HG03575 (cell line): Measurements from ENCODE around the gene AGAP1.

Source experiments
- ATAC-seq: cut with Tn5 transposase; IDR thresholded peaks from one replicate; pipeline ENCODE4 v1.9.1; 2021; ENCODE audit not compliant: unreplicated experiment, insufficient number of reproducible peaks, low FRiP score; ENCODE audit errors: extremely low read depth

The AGAP1 gene

DNA sequence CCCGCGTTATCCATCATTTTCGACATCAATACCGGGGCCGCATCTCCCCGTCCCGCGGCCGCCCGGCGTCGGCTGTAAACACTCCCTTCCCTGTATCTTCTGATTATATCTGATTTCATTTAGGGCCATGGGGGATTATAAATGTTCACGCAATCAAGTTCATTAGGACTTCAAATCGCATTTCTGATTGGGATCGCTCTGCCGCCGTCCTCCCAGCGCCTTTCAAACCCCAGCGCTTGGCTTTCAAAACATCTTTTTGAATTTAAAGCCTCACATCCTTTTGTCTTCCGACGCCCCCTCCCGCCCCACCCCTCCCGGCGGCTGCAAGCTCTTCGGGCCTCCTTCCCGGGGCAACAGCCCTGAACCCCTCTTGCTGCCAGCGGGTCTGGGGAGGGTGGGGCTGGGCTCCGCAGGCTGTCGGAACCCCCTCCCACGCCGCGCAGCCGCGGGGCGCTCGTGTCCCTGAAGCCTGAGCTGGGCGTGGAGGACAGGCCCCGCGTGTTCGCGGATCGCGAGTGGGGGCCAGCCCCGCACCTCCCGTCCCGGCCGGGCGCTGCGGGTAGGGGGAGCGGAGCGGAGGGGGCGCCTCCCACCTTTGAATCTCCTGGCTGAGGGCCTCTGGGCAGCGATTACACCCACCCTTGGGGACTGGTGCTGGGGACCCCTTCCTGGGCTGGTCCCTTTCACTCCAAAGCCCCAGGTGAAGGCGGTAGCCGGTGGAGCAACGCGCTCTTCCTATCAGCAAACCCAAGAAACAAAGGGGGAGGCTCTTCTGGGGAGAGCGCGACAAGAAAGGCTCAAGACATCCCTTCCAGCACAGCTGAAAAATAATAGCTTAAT, 685.6 kb downstream of the AGAP1 start:
- no peak for ATAC-seq

DNA sequence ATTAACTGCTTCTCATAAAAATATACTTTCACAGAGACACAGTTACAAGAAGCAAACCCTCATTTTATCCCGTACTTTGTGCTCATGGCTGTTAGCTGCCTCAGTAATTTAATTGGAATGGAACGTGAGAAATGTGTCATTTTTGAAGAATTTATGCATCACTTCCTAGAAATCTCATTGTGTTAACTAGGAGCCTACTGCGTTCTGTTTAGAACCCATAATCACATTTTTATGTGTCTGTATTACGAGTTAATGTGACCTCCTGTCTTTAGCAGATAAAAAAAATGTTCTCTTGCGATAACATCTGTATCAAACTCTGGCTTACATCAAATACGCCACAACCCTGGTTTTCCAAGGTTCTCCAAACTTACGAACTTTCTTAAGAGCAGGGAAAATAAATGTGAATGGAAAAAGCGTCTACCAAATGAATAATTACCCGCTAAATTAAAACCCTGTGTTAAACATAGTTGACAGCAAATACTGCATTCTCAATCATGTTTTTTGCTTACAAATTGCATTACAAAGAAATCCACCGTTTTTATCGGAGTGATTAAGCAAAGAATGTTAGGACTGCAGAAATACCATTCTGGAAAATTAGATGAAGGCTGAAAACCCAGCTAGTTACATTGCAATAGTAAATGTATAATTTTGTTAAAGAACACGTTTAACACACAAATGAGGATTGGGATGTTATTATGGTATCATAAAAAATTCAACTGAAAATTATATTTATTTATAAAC, 686.4 kb downstream of the AGAP1 start:
- ATAC-seq, result no peak

DNA sequence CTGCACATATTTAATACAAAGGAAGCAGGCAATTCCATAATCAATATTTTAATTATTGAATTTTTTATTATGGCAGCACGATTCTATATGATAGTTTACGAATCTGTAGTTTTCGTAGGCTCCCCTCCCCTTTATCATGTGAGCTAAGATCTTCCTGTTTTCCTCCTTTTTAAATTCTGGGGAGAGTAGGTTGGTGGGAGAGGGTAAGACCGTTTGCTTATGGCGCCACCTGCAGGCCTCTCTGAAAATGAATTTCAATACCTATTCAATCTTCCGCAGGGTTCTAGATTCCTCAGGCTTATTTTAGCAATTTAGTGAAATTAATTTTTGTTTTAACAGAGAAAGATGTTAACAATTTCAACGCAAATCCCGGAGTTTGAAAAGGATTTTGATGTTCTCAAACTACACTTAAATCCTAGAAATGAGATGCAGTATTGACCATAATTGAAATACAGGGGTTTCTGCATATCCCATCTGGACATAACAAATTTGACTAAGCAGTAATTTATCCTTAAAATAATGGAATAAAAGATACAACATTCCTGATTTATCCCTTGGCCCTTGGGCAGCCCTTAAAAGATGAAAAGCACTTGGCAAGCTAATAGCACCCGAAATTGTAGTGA, 687.1 kb downstream of the AGAP1 start:
- ATAC-seq, result no peak
